GM18520 (cell line): ENCODE measurements around the gene LHPP.
"Not testable (repeated sequence)": the region's sequence is repeated elsewhere in the genome, so short reads cannot be mapped to it uniquely, and the experiment has no call there.

Source experiments
- ATAC-seq: cut with Tn5 transposase; IDR thresholded peaks from one replicate; pipeline ENCODE4 v1.9.1; 2021; ENCODE audit not compliant: unreplicated experiment

Gene LHPP

DNA sequence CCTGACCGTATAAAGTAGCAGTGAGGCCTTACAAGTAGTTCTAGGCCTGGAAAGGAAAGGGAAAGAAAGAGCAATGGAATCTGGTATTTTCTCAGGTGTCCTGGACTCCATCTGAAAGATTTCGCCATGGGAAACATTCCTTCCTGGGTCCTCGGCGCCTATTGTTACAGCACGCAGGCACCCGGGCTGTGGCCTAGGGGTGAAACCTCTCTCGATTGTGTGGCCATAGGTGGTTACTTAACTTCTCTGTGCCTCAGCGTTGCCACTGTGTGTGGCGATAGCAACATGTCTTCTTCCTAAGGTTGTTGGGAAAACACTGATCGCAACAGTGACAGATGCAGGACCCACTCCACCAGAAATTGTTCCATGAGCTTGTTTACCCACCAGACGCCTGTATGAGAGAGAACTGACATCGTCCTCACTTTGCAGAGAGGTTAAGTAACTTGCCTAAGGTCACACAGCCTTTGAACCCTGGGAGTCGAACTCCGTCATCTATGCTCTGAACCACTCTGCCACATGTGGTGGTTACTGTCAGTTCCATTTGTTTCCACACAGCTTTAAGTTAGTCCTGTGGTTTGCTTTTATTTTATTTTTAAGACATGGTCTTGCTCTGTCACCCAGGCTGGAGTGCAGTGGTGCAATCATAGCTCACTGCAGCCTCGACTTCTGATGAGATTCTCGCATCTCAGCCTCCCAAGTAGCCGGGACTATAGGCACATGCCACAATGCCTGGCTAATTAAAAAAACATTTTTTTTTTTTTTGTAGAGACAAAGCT lies 73.4 kb downstream of the LHPP start:
- ATAC-seq: no peak

DNA sequence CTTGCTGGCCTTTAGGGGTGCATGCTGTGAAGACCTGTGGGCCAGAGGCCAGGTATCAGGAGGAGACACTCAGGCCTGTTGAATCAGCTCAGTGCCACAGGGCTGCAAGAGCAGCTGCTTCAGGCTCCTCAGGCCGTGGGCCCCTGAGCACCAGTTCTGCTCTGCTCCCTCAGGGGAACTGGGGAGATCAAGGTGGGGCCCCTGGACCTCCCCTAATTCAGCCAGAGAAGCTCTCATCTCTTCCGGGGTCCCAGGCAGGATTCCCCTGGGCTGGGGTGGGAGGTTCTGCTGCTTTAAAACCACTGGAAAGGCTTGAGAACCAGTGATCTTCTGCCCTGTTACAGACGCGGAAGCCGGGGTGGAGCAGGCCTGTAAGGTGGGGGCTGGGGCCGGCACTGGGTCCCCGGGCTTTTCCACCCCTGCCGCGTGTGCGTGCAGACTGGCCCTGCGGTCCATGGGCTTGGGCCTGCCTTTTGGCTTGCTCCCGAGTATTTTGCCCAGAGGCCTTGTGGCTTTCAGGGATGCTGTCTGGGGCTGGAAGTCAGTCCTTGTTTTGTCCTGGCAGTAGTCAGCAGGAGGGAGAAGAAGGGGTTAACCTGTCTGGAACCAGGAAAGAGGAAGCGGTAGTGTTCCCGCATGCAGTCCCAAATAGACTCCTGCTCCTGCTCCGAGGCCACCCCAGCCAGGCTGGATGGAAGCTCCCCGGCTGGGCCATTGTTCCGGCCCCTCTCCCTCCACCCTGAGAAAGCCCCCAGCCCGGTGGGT lies 74.3 kb downstream of the LHPP start:
- ATAC-seq: no peak

DNA sequence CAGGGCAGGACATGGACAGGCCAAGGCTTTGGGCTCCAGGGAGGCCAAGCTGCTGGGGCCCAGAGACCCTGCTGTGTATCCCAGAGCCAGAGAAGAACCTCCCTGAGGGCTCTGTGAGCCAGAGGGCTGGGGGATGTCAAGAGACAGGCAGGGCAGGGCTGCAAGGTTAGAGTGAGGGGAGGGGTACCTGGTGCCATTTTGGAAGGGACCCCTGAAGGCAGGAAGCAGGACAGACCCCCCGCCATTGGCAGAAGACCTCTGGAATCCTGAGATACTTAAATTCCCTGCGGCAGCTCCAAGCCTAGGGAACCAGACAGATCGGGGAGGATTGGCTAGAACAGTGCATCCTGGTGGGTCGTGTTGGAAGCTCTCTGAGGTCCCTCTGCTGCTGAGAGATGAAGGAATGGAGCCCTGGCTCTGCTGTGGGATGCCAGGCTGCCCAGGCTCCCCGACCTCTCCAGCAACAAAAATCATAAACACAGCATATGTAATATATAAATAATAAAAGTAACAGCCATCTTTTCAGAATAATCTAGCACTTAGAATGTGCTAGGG lies 75.0 kb downstream of the LHPP start:
- ATAC-seq: no peak

DNA sequence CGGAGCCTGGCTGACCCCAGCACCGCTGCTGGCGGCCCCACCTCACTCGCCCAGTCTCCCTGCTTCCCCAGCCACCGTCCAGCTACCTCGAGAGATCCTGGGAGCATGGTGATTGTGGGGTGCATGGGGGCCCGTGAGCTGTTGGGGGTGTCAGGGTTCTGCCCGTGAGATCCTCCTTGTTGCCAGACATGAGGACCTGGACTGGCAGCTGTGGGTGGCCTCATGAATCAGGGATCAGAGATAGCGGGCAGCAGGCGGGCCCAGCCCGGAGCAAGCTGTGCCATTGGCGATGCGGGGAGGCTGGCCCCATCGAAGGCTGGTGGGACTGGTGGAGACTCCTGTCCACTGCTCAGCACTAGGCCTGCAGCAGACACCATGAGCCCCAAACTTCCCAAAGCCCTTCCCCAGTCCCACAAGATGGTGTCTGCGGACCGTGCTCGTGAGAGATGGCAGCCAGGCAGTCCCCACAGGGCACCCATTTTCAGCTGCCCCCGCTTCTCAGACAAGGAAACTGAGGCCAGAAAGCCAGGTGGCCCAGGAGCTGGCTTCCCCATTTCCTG lies 75.6 kb downstream of the LHPP start:
- no peak for ATAC-seq

DNA sequence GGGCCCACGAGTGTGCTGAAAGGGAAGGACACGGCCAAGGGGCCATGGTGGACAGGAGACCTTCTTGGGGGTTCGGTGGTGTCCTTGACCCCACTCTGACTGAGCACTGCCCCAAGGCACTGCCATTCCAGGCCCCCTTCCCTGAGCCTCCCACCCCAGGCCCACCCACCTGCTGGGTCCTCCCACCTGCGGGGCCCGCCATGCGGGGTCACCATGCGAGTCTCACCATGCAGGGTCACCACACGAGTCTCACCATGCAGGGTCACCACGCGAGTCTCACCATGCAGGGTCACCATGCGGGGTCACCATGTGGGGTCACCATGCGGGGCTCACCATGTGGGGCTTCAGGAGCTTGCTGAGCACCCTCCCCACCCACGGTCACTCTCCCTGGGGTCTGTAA lies 76.3 kb downstream of the LHPP start:
- no peak for ATAC-seq

DNA sequence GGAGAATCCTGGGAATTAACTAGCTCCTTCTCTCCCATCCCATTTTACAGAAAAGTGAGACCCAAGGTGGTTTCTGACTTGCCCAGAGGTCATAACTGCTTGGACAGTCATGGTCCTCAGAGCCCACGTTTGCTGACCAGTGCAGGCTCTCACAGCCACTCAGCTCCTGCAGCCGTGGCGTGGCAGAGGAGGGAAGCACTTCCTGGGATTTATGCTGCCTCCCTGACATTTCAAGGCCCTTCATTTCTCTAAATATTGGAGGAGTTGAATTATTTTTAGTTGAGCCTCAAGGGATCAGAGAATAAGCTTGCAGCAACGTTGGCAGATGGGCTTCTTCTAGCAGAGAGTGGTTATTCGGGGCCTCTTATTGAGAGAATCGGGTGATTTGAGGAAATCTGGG lies 77.1 kb downstream of the LHPP start:
- ATAC-seq: no peak

DNA sequence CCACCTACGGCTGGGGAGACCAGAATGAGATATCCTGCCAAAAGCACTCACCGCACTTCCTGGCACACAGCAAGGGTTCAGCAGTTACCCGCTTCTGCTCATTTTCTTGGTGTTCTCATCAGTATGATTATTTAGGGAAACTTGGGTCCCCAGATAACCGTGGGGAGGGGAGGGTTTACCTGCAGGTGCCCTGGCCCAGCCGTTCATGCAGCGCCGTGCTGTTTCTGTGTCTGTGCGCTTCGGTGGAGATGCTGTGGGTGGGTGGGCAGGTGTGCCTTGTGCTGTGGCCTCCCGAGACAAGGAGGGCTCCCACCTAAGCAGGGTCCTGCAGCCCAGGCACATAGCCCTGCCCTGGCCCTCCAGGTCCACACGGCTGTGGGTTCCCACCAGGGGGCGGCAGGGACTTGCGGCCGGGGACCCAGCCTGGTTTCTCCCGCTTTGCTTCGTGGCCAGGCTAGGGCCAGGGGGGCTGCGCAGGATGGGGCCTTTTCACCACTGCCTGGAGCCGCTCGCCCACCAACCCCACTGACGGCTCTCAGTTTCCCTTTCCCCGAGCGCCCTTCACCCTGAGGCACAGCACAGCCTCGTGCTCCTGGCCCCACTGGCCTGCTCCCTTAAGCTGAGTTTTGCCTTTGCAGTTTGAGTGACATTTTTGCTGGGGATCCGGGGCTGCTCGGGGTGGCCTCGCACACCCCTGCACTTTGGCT lies 78.5 kb downstream of the LHPP start:
- no peak for ATAC-seq

DNA sequence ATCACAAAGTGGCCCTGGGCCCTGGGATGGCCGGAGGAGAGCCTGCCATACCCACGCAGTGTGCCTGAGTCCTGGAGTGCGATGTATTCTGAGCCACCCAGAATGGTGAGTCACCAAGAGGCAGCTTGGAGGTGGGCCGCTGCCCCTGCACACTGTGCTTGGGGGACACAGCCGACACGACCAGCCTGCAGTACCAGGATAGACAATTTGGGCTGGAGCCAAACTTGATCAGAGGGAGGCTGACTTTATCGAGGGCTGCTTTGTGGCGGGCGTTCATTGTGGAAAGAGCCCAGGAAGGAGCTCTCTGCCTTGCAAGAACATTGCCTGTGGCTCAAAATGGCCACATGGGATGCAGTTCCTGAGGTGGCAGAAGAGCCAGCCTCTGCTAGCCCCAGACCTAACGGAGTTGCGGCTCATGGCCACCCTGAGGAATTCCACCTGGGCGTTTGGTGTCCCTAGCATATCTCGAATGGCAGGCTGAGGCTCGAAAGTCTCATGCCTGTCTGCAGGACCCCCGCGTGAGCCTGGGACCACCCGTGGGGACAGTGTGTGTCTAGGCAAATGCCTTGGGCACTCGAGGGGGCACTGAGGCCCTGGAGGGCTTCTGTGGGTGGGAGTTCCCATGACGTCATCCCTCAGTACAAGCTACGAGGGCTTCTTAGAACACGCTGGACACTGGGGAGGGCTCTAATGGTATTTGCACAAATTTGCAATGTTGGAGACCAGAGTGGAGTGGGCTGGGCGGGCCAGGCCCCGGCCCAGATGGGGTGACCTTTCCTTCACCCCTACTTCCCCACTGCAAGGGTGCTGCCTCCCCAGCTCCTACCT lies 79.7 kb downstream of the LHPP start:
- no peak for ATAC-seq

DNA sequence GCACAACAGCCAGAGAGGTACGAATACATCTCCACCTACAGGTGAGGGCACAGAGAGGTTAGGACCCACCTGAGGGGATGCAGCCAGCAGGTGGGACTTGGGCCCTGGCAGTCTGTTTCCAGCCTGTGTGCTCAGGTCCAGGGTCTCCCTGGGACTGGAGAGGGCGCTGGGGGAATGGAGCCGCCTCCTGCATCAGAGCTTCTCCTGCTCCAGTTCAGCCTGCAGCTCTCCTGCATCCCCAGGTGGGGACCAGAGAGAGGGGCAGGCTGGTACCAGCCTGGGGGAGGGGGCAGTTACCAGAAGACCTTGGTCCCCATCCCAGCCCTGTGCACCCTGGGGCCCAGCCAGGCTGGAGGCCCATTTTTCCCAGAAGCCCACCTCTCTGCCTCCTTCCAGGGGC lies 80.7 kb downstream of the LHPP start:
- no peak for ATAC-seq

DNA sequence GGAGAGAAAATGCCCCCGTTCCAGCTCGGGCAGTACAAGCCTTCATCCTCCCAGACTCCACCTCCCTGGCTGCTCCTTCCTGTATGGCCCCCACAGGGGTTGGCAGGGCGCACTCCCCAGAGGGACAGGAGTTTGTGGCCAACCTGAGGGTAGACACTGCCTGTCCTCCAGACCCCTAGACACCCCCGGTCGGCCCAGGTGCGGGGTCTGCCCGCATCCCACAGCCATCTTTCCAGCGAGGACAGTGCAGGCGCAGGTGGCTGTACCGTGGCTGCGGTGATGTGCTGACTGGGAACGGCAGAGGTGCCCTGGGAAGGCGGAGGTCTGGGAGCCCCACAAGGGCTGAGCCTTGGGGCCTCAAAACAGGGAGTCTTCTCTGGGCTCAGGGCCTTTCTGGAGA lies 81.5 kb downstream of the LHPP start:
- ATAC-seq: no peak

DNA sequence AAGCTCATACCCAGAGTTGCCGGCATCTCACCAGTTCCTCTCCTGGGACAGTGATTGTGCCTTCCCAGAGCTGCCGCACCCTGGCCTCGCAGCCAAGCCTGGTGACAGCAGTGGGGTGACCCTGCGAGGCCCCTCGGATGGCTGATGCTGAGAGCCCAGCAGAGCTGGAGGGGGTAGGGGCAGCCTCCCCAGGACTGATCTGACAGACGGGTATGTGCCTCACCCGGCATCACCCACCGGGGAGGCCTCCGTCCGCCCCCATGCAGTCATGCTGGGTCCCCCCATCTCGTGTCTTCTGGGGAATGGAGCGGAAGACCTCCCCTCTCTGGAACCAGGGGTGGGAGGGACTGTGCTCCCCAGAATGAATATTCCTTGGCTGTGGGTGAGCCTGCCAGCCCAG lies 82.3 kb downstream of the LHPP start:
- ATAC-seq: no peak

DNA sequence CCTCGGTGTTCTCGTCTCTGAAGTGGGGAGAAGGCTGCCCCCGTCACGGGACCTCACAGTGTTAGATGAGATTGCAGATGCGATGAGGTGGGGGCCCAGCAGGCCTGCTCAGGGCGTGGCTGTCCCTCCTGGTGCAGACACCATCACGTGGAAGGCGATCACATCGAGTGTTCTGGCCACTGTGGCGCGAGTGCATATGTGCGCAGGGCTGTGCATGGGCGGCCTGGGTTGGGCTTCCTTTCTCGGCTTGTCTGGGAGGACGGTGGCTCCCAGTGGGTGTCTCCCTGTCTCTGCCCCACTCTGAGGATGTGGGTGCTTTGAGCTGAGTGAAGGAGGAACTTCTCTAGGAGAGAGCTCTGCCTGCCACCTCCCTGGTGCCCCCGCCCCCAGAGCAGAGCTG lies 83.1 kb downstream of the LHPP start:
- ATAC-seq: no peak

DNA sequence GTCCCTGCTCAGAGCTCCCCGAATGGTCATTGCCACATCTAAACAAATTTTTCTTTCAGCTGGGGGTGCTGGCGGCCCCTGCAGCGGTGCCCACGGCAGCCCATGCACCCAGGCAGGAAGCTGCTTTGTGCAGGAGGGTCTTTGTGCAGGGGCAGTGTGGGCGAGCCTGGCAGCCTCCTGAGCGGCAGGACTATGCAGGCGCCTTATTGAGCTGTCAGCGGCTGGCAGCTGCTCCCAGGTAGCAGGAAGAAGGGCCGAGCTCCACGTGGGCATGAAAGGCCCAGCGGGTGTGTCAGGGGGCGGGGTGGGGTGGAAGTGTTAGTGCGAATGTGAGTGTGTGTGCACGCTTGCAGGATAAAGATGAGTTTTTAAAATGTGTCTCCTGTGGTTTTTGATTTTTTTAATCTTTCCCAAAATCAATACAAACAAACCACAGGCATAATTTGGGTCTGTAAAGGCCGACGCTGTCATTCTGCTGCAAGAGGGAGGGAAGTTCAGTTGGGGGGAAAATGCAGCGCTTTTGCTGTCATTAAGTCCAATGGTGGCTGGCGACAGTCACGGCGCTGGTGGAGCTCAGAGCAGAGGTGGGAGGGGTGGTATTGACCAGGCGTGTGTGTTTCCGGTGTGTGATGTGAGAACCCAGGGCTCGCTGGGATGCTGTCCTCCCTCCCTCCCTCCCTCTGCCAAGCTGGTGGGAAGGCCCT lies 83.9 kb downstream of the LHPP start:
- no peak for ATAC-seq

DNA sequence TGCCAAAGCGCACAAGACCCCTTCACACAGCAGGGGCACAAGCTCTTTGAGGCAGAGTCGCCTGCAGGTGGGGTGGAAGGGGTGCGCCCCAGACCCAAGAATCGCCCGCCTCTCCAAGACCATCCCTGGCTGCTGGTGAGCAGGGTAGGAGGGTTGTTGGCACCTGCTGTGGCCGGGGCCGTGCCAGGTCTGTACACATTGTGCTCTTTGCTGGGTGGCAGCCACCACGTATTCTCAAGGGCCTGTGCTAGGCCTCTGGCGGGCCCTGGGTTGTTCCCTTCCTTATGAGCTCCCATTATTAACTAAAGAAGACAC lies 84.4 kb downstream of the LHPP start:
- ATAC-seq: no peak

DNA sequence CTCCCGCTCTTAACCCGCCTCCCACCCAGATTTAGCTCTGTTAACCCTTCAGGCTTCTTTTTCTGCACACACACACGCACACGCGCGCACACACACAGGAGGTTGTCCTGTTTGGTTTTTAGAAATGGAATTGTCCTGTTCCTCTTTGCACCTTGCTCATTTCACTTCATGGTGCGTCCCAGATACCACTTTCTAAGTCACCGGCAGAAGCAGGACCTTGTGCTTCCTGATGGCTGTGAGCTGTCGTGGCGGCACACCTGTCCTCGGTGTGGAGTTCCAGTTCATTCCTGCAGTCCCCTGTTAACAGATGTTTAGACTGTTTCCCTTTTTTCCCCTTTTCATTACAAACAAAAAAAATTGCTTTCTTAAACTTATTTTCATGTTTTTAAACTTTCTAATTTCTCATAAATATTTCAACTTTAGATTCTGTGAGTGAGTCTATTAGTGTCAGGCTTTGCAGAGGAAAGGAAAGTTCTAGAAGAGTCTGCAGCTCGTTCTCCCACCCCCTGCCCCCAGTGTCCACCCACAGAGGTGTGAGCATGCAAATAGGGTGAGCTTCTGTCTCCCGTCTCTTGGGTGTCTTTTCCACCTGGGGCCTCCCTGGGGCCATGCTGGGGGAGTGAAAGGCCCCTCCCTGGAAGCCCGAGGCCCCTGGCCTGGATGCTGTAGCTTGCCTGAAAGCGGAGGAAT lies 85.5 kb downstream of the LHPP start:
- no peak for ATAC-seq

DNA sequence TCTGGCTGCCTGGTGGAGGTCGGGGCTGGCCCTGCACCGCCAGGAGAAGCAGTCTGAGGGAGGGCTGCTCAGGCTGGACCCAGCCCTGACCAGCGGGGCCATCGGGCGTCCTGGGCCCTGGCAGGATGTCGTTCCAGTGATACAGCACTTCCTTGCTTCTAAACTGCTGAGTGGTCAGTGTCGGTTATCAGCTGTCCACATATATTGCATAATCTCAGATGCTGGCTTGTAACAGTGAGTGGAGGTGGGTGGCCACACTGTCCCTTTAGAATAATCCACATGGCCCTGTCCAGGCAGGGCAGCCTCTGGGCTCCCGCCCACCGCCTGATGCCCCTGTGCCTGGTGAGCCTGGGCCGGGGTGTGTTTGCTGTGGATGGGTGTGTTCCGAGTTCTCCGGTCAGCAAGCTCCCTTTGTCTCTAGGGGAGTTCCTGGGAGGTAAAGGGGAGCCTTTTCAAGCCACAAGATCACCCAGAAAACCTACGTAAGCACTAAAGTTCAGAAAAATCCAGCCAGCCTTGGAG lies 86.1 kb downstream of the LHPP start:
- ATAC-seq: no peak

DNA sequence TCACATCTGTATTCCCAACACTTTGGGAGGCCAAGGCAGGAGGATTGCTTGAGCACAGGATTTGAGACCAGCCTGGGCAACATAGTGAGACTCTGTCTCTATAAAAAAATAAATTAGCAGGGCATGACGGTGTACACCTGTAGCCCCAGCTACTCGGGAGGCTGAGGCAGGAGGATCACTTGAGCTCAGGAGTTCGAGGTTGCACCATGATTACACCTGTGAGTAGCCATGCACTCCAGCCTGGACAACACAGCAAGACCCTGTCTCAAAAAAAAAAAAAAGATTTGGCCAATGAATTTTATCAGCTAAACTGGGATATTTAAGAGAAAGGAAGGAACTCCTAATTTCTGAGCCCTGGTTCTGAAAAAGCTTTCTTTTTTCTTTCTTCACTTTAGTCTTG lies 87.5 kb downstream of the LHPP start:
- ATAC-seq: not testable (repeated sequence)

DNA sequence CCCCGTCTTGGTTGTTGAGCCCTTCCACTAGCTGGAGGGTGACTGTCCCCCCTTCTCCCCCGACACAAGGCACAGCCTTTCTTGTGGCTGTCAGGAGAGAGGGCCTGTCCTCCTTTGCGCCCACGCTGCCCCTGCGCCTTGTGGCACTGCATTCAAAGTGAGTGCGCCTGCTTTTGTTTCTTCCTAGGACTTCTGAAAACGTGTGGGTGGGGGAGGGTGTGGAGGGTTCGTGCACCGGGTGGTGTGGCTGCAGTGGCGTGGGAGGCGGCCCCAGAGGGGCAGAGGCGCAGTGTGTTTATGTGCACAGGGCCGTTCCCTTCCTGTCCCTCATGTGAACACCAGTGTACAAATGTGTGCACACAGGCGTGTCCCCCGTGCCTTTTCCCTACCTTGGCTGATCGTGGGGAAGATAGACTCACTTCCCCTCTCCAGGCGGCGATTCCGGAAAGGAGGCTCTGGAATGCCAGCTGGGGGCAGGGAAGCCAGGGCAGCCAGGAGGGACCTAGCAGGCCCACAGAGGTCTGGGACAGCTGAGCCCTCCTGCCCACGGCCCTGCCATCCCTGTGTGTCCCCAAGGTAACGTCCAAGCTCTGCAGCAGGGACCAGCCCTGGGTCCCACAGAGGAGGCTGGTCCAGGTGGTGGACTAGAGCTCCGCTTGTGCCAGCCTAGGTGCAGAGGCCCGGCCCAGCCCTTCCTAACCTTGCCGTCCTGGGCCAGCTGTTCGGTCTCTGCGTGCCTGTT lies 88.8 kb downstream of the LHPP start:
- no peak for ATAC-seq

DNA sequence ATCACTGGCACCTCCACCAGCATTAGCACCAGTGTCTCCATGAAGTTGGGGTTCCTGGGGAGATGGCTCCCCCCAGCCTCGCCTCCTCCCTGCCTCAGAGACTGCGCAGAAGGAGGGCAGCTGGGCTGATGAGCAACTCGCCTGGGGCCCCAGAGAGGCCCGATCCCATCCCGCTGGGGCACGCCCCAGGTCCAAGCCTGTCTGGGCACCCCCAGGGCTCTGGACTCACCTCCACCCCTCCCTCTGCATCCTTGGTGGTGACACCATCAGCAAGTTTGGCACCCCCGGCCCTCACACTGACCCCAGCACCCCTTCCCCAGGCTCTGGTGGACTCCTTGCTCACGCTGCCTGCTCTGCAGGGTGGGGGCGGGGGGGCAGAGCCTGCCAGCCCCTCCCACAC lies 89.5 kb downstream of the LHPP start:
- no peak for ATAC-seq
